Hepatocyte (in vitro differentiated cells): ENCODE data around the gene SIK3. TPM values are rescaled to one million over a fixed set of nuclear protein-coding genes. Genes with fewer than 3 reads are reported as not detected.
A peak's percentile ranks its signal among the peaks of the same experiment; 100 is the strongest.

Experiments
- DNase-seq: peaks from one replicate; pipeline ENCODE4 v3.0.0-alpha.2; 2016; ENCODE audit warnings: low spot score
- H2AFZ ChIP-seq: fragments of 200-600 bp; sonication (generic); 2 replicates; pipeline ENCODE4 v1.6.0; 2016; ENCODE audit warnings: antibody characterized with exemption, mild to moderate bottlenecking
- H3K27ac ChIP-seq: fragments of 200-600 bp; sonication (generic); 2 replicates; pipeline ENCODE4 v1.5.1; 2016; ENCODE audit warnings: mild to moderate bottlenecking
- H3K27me3 ChIP-seq: fragments of 200-600 bp; sonication (generic); 2 replicates; pipeline ENCODE4 v1.6.1; 2016
- H3K36me3 ChIP-seq: fragments of 200-600 bp; sonication (generic); replicated peaks from 2 replicates; pipeline ENCODE4 v1.5.1; 2016; ENCODE audit warnings: low read depth; ENCODE audit not compliant: insufficient read depth
- H3K4me1 ChIP-seq: fragments of 200-600 bp; sonication (generic); 2 replicates; pipeline ENCODE4 v1.5.1; 2016; ENCODE audit warnings: mild to moderate bottlenecking, moderate library complexity; ENCODE audit not compliant: insufficient read depth
- H3K4me2 ChIP-seq: fragments of 200-600 bp; sonication (generic); 2 replicates; pipeline ENCODE4 v1.6.0; 2016
- H3K4me3 ChIP-seq: fragments of 200-600 bp; sonication (generic); 2 replicates; pipeline ENCODE4 v1.5.1; 2016; ENCODE audit warnings: mild to moderate bottlenecking
- H3K79me2 ChIP-seq: fragments of 200-600 bp; sonication (generic); 2 replicates; pipeline ENCODE4 v1.6.0; 2017; ENCODE audit warnings: mild to moderate bottlenecking
- H3K9me2 ChIP-seq: fragments of 200-600 bp; sonication (generic); replicated peaks from 2 replicates; pipeline ENCODE4 v1.6.0; 2017; ENCODE audit warnings: mild to moderate bottlenecking; ENCODE audit not compliant: insufficient read depth
- H3K9me3 ChIP-seq: fragments of 200-600 bp; sonication (generic); 2 replicates; pipeline ENCODE4 v1.5.1; 2016; ENCODE audit warnings: low read depth, mild to moderate bottlenecking
- H4K20me1 ChIP-seq: fragments of 200-600 bp; sonication (generic); 2 replicates; pipeline ENCODE4 v1.6.0; 2016; ENCODE audit warnings: mild to moderate bottlenecking; ENCODE audit not compliant: insufficient read depth, poor library complexity, severe bottlenecking
- EZH2 ChIP-seq: fragments of 200-600 bp; sonication (generic); IDR thresholded peaks from 2 replicates; pipeline ENCODE4 v1.6.1; 2016; ENCODE audit warnings: antibody characterized with exemption, mild to moderate bottlenecking, borderline replicate concordance
- EZH2phosphoT487 ChIP-seq: fragments of 200-600 bp; sonication (generic); IDR thresholded peaks from one replicate; pipeline ENCODE4 v1.6.1; 2018; ENCODE audit warnings: antibody characterized with exemption, mild to moderate bottlenecking, low read depth, moderate library complexity; ENCODE audit not compliant: unreplicated experiment, severe bottlenecking
- WGBS: methylation state at CpG from one replicate; pipeline ENCODE4 v1.1.6; 2016; ENCODE audit warnings: low lambda C conversion rate; ENCODE audit errors: missing lambda C conversion rate; 5-methylcytosine and 5-hydroxymethylcytosine counted together
- polyA plus RNA-seq: library from polyadenylated mRNA; unstranded; fragments of >200 nt; fragmentation: Nextera tagmentation; extraction: Ambion mirVana; gene quantifications from 2 replicates; pipeline ENCODE4 v1.2.1, GENCODE V29; 2016
- total RNA-seq: library from RNA; depleted of rRNA; stranded (reverse); fragments of >200 nt; gene quantifications from 2 replicates; pipeline ENCODE4 v1.2.3, GENCODE V29; 2014
- TF ChIP-seq, protein P1 (sequence below): fragments of 200-600 bp; sonication (generic); IDR thresholded peaks from 2 replicates; pipeline ENCODE4 v1.5.1; 2016; ENCODE audit warnings: antibody characterized with exemption, mild to moderate bottlenecking; ENCODE audit not compliant: poor library complexity

The SIK3 gene
- total and polyA plus RNA-seq, 2 experiments from 2014 or later, result 15.8 to 17.7 TPM

DNA sequence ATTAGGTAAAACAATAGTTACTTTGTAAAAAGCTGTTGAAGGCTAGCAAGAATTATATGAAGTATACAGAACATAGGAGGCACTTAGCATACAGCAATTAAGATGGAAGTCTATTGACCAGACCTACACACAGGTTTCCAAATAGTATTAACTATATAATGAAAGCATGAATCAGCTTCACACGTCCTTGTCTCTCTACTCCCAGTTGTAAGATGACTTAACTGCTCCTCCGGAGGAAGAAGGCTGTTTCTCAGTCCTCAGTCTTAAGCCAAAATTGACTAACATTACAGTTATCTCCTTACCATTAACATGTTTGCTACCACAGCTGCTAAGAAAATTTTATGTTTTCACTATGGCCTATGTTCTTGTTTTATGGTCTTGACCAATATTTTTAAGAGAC, 24.7 kb downstream of the SIK3 start:
- no peaks in the 10 kb centered on the region for H3K9me3 ChIP-seq
- H3K9me2 ChIP-seq, result no peaks in the 10 kb centered on the region
- no peak overlapping the region for H3K27ac ChIP-seq
- no peak overlapping the region for H3K4me3 ChIP-seq
- no peak for TF ChIP-seq EZH2phosphoT487
- TF ChIP-seq, protein P1, sequence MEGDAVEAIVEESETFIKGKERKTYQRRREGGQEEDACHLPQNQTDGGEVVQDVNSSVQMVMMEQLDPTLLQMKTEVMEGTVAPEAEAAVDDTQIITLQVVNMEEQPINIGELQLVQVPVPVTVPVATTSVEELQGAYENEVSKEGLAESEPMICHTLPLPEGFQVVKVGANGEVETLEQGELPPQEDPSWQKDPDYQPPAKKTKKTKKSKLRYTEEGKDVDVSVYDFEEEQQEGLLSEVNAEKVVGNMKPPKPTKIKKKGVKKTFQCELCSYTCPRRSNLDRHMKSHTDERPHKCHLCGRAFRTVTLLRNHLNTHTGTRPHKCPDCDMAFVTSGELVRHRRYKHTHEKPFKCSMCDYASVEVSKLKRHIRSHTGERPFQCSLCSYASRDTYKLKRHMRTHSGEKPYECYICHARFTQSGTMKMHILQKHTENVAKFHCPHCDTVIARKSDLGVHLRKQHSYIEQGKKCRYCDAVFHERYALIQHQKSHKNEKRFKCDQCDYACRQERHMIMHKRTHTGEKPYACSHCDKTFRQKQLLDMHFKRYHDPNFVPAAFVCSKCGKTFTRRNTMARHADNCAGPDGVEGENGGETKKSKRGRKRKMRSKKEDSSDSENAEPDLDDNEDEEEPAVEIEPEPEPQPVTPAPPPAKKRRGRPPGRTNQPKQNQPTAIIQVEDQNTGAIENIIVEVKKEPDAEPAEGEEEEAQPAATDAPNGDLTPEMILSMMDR, result no peak
- no peak for TF ChIP-seq EZH2
- no peak overlapping the region for H3K4me2 ChIP-seq
- H3K27me3 ChIP-seq, result no peaks in the 10 kb centered on the region
- peaks cover 28% of the 10 kb centered on the region for H4K20me1 ChIP-seq
- H3K4me1 ChIP-seq, result peaks cover 37% of the 10 kb centered on the region
- no peak for DNase-seq
- 56% methylated on average over 2 of the region's 2 CpGs for WGBS
- no peak overlapping the region for H2AFZ ChIP-seq
- H3K36me3 ChIP-seq, result no peaks in the 10 kb centered on the region
- peaks cover 67% of the 10 kb centered on the region for H3K79me2 ChIP-seq

DNA sequence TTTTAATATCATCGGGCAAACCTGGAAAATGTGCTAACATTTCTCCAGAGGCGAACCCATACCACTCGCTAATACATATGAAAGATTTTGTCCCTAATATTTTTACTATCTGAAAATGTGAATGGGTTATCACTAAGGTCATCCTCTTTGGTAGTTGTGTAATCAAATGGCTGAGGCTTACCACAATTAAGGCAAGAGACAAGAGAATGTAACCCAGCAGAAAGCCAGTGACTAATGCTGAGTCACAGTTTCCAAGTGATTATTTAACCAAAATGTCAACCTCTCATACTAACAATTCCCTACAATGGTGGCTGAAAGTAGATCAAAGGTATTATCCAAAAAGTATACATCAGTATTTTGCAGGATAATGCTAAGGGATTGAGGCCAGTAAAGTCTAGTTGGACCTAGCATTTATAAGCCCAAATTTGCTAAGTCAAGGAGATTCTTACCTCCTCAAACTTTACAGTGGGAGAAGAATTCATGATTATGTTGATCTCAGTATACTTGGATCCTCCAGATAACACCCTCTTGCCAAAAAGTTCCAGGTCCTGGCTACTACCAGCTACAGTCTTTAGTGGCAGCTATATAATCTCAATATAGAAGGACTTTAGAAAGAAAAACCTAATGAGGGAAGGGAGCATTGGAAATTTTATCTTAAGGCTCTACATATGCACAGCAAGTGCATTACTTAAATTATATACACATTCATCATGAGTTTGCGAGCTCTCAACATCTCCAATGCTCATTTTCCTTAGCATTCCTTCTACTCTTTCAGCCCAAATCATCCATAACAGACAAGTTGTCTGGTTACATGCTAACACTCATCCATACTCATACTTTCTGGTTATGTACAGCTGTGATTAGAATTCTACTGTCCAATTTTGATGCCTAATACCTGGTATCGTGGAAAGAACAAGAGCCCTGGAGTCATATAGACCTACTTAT, 25.4 kb downstream of the SIK3 start:
- DNase-seq, result peak; percentile 63
- H3K4me2 ChIP-seq, result peak overlapping the region; percentile 12

DNA sequence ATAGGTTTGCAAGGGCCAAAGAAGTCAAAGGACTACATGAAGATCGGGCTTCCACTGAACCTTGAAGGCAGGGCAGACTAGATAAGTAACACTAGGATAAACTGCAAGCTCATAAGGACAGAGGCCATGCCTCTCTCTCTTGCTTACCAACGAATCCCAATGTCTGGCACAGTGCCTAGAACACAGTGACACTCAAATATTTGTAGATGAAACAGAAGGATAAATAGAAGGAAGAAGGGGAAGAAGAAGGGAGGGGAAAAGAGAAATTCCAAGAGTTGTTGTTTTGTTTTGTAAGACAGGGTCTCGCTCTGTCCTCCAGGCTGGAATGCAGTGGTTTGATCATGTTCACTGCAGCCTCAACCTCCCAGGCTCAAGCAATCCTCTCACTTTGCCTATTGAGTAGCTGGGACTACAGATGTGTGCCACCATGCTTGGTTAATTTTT, 26.9 kb downstream of the SIK3 start:
- H2AFZ ChIP-seq, result no peak overlapping the region
- H4K20me1 ChIP-seq, result peaks cover 15% of the 10 kb centered on the region
- H3K79me2 ChIP-seq, result peaks cover 72% of the 10 kb centered on the region
- H3K36me3 ChIP-seq, result no peaks in the 10 kb centered on the region
- H3K27me3 ChIP-seq, result no peaks in the 10 kb centered on the region
- no peaks in the 10 kb centered on the region for H3K9me2 ChIP-seq
- peak overlapping the region; percentile 46 for H3K4me2 ChIP-seq
- 46% methylated on average over 3 of the region's 3 CpGs for WGBS
- TF ChIP-seq, protein P1, result no peak
- TF ChIP-seq EZH2 (no peak), EZH2phosphoT487 (no peak)
- H3K4me1 ChIP-seq, result peaks cover 22% of the 10 kb centered on the region
- peak overlapping the region; percentile 26 for H3K27ac ChIP-seq
- DNase-seq, result peak; percentile 40
- H3K9me3 ChIP-seq, result no peaks in the 10 kb centered on the region
- H3K4me3 ChIP-seq, result no peak overlapping the region

More for the DNA sequence above, 25.4 kb downstream of the SIK3 start:
- TF ChIP-seq, protein P1, result no peak
- TF ChIP-seq EZH2 (no peak), EZH2phosphoT487 (no peak)
- Histone ChIP-seq H4K20me1 (peaks cover 24% of the 10 kb centered on the region), H3K4me1 (peaks cover 32% of the 10 kb centered on the region), H3K27ac (peak overlapping the region; percentile 46), H3K9me3 (no peaks in the 10 kb centered on the region), H2AFZ (no peak overlapping the region), H3K79me2 (peaks cover 67% of the 10 kb centered on the region), H3K9me2 (no peaks in the 10 kb centered on the region), H3K36me3 (no peaks in the 10 kb centered on the region), H3K27me3 (no peaks in the 10 kb centered on the region), H3K4me3 (no peak overlapping the region)
- 68% methylated on average over 5 of the region's 5 CpGs for WGBS
